ENCODE results near the gene DHH.

- TF ChIP-seq CTCF (IDR thresholded peaks at IDR 0.05; ENCODE audit: low read depth, low read length) (no peak), EZH2phosphoT487 (IDR thresholded peaks at IDR 0.05; ENCODE audit: low read depth) (no peak)
Observed at GRCh38 chr12:49059299-49060171, 35.1 kb downstream of the DHH start.
